Erythroblast (primary cell): ENCODE measurements around the gene ERC2.

Experiments
- GATA1 ChIP-seq: IDR thresholded peaks from 2 replicates; pipeline ENCODE4 v1.6.1; 2011; ENCODE audit warnings: low read depth, mild to moderate bottlenecking, control low read depth, low read length, moderate library complexity
- POLR2A ChIP-seq: IDR thresholded peaks from 2 replicates; pipeline ENCODE4 v1.6.1; 2011; ENCODE audit warnings: mild to moderate bottlenecking, low read length

DNA sequence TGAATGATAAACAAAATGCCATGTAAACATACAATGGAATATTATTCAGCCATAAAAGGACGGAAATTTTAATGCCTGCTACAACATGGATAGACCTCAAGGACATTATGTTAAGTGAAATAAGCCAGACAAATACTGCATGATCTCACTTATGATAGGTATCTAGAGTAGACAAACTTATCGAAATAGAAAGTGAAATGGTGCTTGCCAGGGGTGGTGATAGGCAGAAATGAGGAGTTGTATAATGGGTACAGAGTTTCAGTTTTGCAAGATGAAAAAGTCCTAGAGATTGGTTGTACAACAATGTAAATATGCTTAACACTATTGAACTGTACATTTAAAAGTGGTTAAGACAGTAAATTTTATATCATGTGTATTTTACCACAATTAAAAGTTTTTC lies 287.8 kb downstream of the ERC2 start:
- TF ChIP-seq POLR2A (no peak), GATA1 (no peak)
